ENCODE data around the gene OR51B5. TPM values are rescaled to one million over a fixed set of nuclear protein-coding genes. Genes with fewer than 3 reads are reported as not detected.
"Not testable (repeated sequence)": the region's sequence is repeated elsewhere in the genome, so short reads cannot be mapped to it uniquely, and the experiment has no call there.

Gene OR51B5
- total RNA-seq, 1 donor from 2014 or later, result not detected

GRCh38 chr11:5345831-5346230, 2.5 kb upstream of the OR51B5 start:
- H3K27me3 Mint-ChIP-seq (ENCODE audit: low read depth, unreplicated experiment), result peaks cover 6% of the 10 kb centered on the region
- Histone ChIP-seq H3K9me3 (ENCODE audit: insufficient read depth, low read depth, low read length) (no peaks in the 10 kb centered on the region), H3K27ac (ENCODE audit: low read depth, low read length) (peak overlapping the region; percentile 17), H3K4me1 (ENCODE audit: insufficient read depth, low read length) (no peaks in the 10 kb centered on the region), H3K27me3 (ENCODE audit: insufficient read depth, low read length) (no peaks in the 10 kb centered on the region), H3K36me3 (ENCODE audit: insufficient read depth, low read length) (no peaks in the 10 kb centered on the region), H3K4me2 (ENCODE audit: low read length) (peak overlapping the region; percentile 5), H3K79me2 (ENCODE audit: insufficient read depth, low read length) (no peaks in the 10 kb centered on the region), H4K20me1 (ENCODE audit: insufficient read depth, low read length) (no peaks in the 10 kb centered on the region), H2AFZ (ENCODE audit: low read depth, low read length) (no peak overlapping the region), H3K4me3 (ENCODE audit: insufficient read depth, low read depth, low read length) (no peak overlapping the region), H3K9ac (ENCODE audit: low read length) (no peak overlapping the region)
- H3K4me3 Mint-ChIP-seq (ENCODE audit: unreplicated experiment), result no peak overlapping the region
- H3K4me1 Mint-ChIP-seq (ENCODE audit: low read depth, unreplicated experiment), result no peaks in the 10 kb centered on the region
- TF ChIP-seq CTCF (IDR thresholded peaks at IDR 0.05; ENCODE audit: insufficient read depth, low read depth, low read length) (no peak), EZH2 (IDR thresholded peaks at IDR 0.05; ENCODE audit: insufficient read depth, low read length) (no peak)
- FAIRE-seq (peak; percentile 45), DNase-seq (ENCODE audit: low read depth) (peak; percentile 23)
- no peaks in the 10 kb centered on the region for H3K9me3 Mint-ChIP-seq (ENCODE audit: unreplicated experiment)
- peaks cover 2% of the 10 kb centered on the region for H3K36me3 Mint-ChIP-seq (ENCODE audit: low read depth, unreplicated experiment)
- no peak overlapping the region for H3K27ac Mint-ChIP-seq (ENCODE audit: unreplicated experiment)

GRCh38 chr11:5339771-5340322, 3.5 kb downstream of the OR51B5 start:
- H3K4me1 Mint-ChIP-seq (ENCODE audit: low read depth, unreplicated experiment), result peaks cover 2% of the 10 kb centered on the region
- Histone ChIP-seq H3K4me3 (ENCODE audit: insufficient read depth, low read depth, low read length) (no peak overlapping the region), H3K79me2 (ENCODE audit: insufficient read depth, low read length) (no peaks in the 10 kb centered on the region), H3K9ac (ENCODE audit: low read length) (no peak overlapping the region), H3K27ac (ENCODE audit: low read depth, low read length) (no peak overlapping the region), H3K36me3 (ENCODE audit: insufficient read depth, low read length) (no peaks in the 10 kb centered on the region), H4K20me1 (ENCODE audit: insufficient read depth, low read length) (no peaks in the 10 kb centered on the region), H3K9me3 (ENCODE audit: insufficient read depth, low read depth, low read length) (no peaks in the 10 kb centered on the region), H3K4me2 (ENCODE audit: low read length) (no peak overlapping the region), H3K27me3 (ENCODE audit: insufficient read depth, low read length) (no peaks in the 10 kb centered on the region), H3K4me1 (ENCODE audit: insufficient read depth, low read length) (no peaks in the 10 kb centered on the region), H2AFZ (ENCODE audit: low read depth, low read length) (no peak overlapping the region)
- TF ChIP-seq EZH2 (IDR thresholded peaks at IDR 0.05; ENCODE audit: insufficient read depth, low read length) (no peak), CTCF (IDR thresholded peaks at IDR 0.05; ENCODE audit: insufficient read depth, low read depth, low read length) (no peak)
- peaks cover 2% of the 10 kb centered on the region for H3K36me3 Mint-ChIP-seq (ENCODE audit: low read depth, unreplicated experiment)
- FAIRE-seq (no peak), DNase-seq (ENCODE audit: low read depth) (no peak)
- H3K4me3 Mint-ChIP-seq (ENCODE audit: unreplicated experiment), result no peak overlapping the region
- H3K27ac Mint-ChIP-seq (ENCODE audit: unreplicated experiment), result no peak overlapping the region
- no peaks in the 10 kb centered on the region for H3K27me3 Mint-ChIP-seq (ENCODE audit: low read depth, unreplicated experiment)
- H3K9me3 Mint-ChIP-seq (ENCODE audit: unreplicated experiment), result peaks cover 2% of the 10 kb centered on the region

GRCh38 chr11:5337253-5337652, 6.1 kb downstream of the OR51B5 start:
- not testable (repeated sequence) for H3K27ac ChIP-seq (ENCODE audit: low read depth, low read length); H3K9ac ChIP-seq (ENCODE audit: low read length); H3K27ac Mint-ChIP-seq (ENCODE audit: unreplicated experiment); H3K79me2 ChIP-seq (ENCODE audit: insufficient read depth, low read length); H3K4me1 ChIP-seq (ENCODE audit: insufficient read depth, low read length); H3K27me3 ChIP-seq (ENCODE audit: insufficient read depth, low read length); H2AFZ ChIP-seq (ENCODE audit: low read depth, low read length); FAIRE-seq; H3K4me1 Mint-ChIP-seq (ENCODE audit: low read depth, unreplicated experiment); H3K9me3 ChIP-seq (ENCODE audit: insufficient read depth, low read depth, low read length); H3K36me3 ChIP-seq (ENCODE audit: insufficient read depth, low read length); DNase-seq (ENCODE audit: low read depth); H3K4me3 Mint-ChIP-seq (ENCODE audit: unreplicated experiment); H3K27me3 Mint-ChIP-seq (ENCODE audit: low read depth, unreplicated experiment); H4K20me1 ChIP-seq (ENCODE audit: insufficient read depth, low read length); H3K4me2 ChIP-seq (ENCODE audit: low read length); H3K9me3 Mint-ChIP-seq (ENCODE audit: unreplicated experiment); H3K36me3 Mint-ChIP-seq (ENCODE audit: low read depth, unreplicated experiment); H3K4me3 ChIP-seq (ENCODE audit: insufficient read depth, low read depth, low read length)

All from astrocyte (in vitro differentiated cells and primary cell).